GM12892 (cell line): ENCODE results near the gene EREG.

Experiments
- DNase-seq: peaks from one replicate; pipeline ENCODE4 v3.0.0; 2011; ENCODE audit not compliant: insufficient read length
- FAIRE-seq: peaks from 2 replicates; lab custom pipeline; 2011; peaks lifted over from hg19 to GRCh38; lab: Jason Lieb, UNC
- POLR2A ChIP-seq: IDR thresholded peaks from 2 replicates; pipeline ENCODE4 v1.6.1; 2011; ENCODE audit warnings: low read depth, low read length, control low read depth
- POLR2AphosphoS5 ChIP-seq: IDR thresholded peaks from 2 replicates; pipeline ENCODE4 v1.6.1; 2011; ENCODE audit warnings: low read depth, low read length, control low read depth
- TAF1 ChIP-seq: IDR thresholded peaks from 2 replicates; pipeline ENCODE4 v1.6.1; 2011; ENCODE audit warnings: low read depth, mild to moderate bottlenecking, control low read depth, low read length, borderline replicate concordance

EREG gene

GRCh38 chr4:74362347-74362746, 2.6 kb upstream of the EREG start:
- FAIRE-seq (no peak), DNase-seq (no peak)
- no peak for TF ChIP-seq POLR2AphosphoS5
- no peak for TF ChIP-seq TAF1
- no peak for TF ChIP-seq POLR2A

- no peak for TF ChIP-seq POLR2A
- TF ChIP-seq TAF1: no peak
- TF ChIP-seq POLR2AphosphoS5: no peak
- no peak for FAIRE-seq
These were observed 691 bp upstream of the EREG start for GRCh38 chr4:74364256-74364651.

GRCh38 chr4:74365761-74366160, 816 bp downstream of the EREG start:
- TF ChIP-seq POLR2AphosphoS5: no peak
- TF ChIP-seq TAF1: no peak
- no peak for TF ChIP-seq POLR2A
- FAIRE-seq: no peak
- no peak for DNase-seq

More at GRCh38 chr4:74364256-74364651, 691 bp upstream of the EREG start:
- DNase-seq: no peak

GRCh38 chr4:74366367-74366911, 1.5 kb downstream of the EREG start:
- TF ChIP-seq TAF1 (no peak), POLR2A (no peak), POLR2AphosphoS5 (no peak)
- DNase-seq (no peak), FAIRE-seq (no peak)

- DNase-seq (no peak), FAIRE-seq (no peak)
- TF ChIP-seq POLR2A (no peak), POLR2AphosphoS5 (no peak), TAF1 (no peak)
These were observed 2.8 kb downstream of the EREG start for GRCh38 chr4:74367656-74368290.

GRCh38 chr4:74368596-74368995, 3.7 kb downstream of the EREG start:
- TF ChIP-seq TAF1 (no peak), POLR2AphosphoS5 (no peak), POLR2A (no peak)
- no peak for DNase-seq
- FAIRE-seq: no peak

- FAIRE-seq (no peak), DNase-seq (no peak)
- TF ChIP-seq TAF1 (no peak), POLR2A (no peak), POLR2AphosphoS5 (no peak)
These were observed 4.9 kb downstream of the EREG start for GRCh38 chr4:74369855-74370254.

GRCh38 chr4:74370912-74371311, 6.0 kb downstream of the EREG start:
- FAIRE-seq (no peak), DNase-seq (no peak)

GRCh38 chr4:74374128-74374527, 9.2 kb downstream of the EREG start:
- TF ChIP-seq TAF1 (no peak), POLR2AphosphoS5 (no peak), POLR2A (no peak)
- no peak for FAIRE-seq

More at GRCh38 chr4:74370912-74371311, 6.0 kb downstream of the EREG start:
- TF ChIP-seq TAF1: no peak
- no peak for TF ChIP-seq POLR2A
- no peak for TF ChIP-seq POLR2AphosphoS5

GRCh38 chr4:74374561-74375327, 9.8 kb downstream of the EREG start:
- TF ChIP-seq POLR2AphosphoS5 (no peak), POLR2A (no peak), TAF1 (no peak)
- DNase-seq (no peak), FAIRE-seq (no peak)

More at GRCh38 chr4:74374128-74374527, 9.2 kb downstream of the EREG start:
- DNase-seq: no peak

- DNase-seq (no peak), FAIRE-seq (no peak)
- TF ChIP-seq POLR2A (no peak), POLR2AphosphoS5 (no peak), TAF1 (no peak)
These were observed 11.0 kb downstream of the EREG start for GRCh38 chr4:74375824-74376426.
